Natural killer cell treated with Interleukin-12 subunit alpha and Interleukin-12 subunit beta and Interleukin-15 and Interleukin-18, amount 100 ng/mL, for 72 hours (primary cell): ENCODE results near the gene ZNF134. TPM values are rescaled to one million over a fixed set of nuclear protein-coding genes. Genes with fewer than 3 reads are reported as not detected.
A peak's percentile ranks its signal among the peaks of the same experiment; 100 is the strongest.

Source experiments
- ATAC-seq, 2 donors: fragments of 150-1000 bp; cut with Tn5 transposase in 1 of 2; sonication (Bioruptor Pico), chemical (Tn5 transposase) in 1 of 2; 2 replicates each; pipeline ENCODE4 v1.10.0; 2021
- DNase-seq: peaks from one replicate; pipeline ENCODE4 v3.0.0; 2022; ENCODE audit warnings: low spot score
- H3K27ac Mint-ChIP-seq, 2 donors: 1 replicate in 1 of 2; 2 replicates in 1 of 2; pipeline ENCODE4 v1.8.0; 2022; ENCODE audit warnings: mixed read lengths in 2 of 2, mild to moderate bottlenecking in 1 of 2, moderate library complexity in 1 of 2
- H3K27me3 Mint-ChIP-seq, 2 donors: 1 replicate in 1 of 2; 2 replicates in 1 of 2; pipeline ENCODE4 v1.8.0; 2022; ENCODE audit warnings: mixed read lengths in 2 of 2
- H3K36me3 Mint-ChIP-seq: one replicate; pipeline ENCODE4 v1.8.0; 2022; ENCODE audit warnings: mixed read lengths
- H3K4me1 Mint-ChIP-seq, 2 donors: 1 replicate in 1 of 2; 2 replicates in 1 of 2; pipeline ENCODE4 v1.8.0; 2022; ENCODE audit warnings: low read depth in 2 of 2, mixed read lengths in 2 of 2, mild to moderate bottlenecking in 1 of 2
- H3K4me3 Mint-ChIP-seq: one replicate; pipeline ENCODE4 v1.8.0; 2022; ENCODE audit warnings: mixed read lengths
- H3K9me3 Mint-ChIP-seq: 2 replicates; pipeline ENCODE4 v1.8.0; 2022; ENCODE audit warnings: mixed read lengths
- total RNA-seq, 2 donors: library from RNA; stranded (reverse); gene quantifications; one replicate each; pipeline ENCODE4 v1.2.3, GENCODE V29; 2022

Gene ZNF134
- total RNA-seq, 2 donors from 2014 or later = 11.3 to 11.6 TPM

- ATAC-seq (no peak), DNase-seq (no peak)
- Mint-ChIP-seq H3K4me3 (no peak overlapping the region), H3K4me1 (peaks cover 16 to 17% of the 10 kb centered on the region in 2 donors), H3K36me3 (peaks cover 48% of the 10 kb centered on the region), H3K27me3 (no peaks in the 10 kb centered on the region), H3K9me3 (peaks cover 18% of the 10 kb centered on the region), H3K27ac (no peak overlapping the region)
Measured at GRCh38 chr19:57611113-57611512, 2.9 kb upstream of the ZNF134 start.

GRCh38 chr19:57615346-57615745 lies 1.3 kb downstream of the ZNF134 start:
- Mint-ChIP-seq H3K36me3 (peaks cover 70% of the 10 kb centered on the region), H3K9me3 (peaks cover 47% of the 10 kb centered on the region), H3K4me3 (peak overlapping the region; percentile 96), H3K27me3 (no peaks in the 10 kb centered on the region), H3K27ac (peak overlapping the region in 1 of 2 donors; percentile 45), H3K4me1 (peaks cover 33 to 39% of the 10 kb centered on the region in 2 donors)
- ATAC-seq (no peak), DNase-seq (no peak)

- Mint-ChIP-seq H3K27ac (no peak overlapping the region), H3K4me3 (no peak overlapping the region), H3K36me3 (peaks cover 80% of the 10 kb centered on the region), H3K27me3 (no peaks in the 10 kb centered on the region), H3K4me1 (peaks cover 19 to 23% of the 10 kb centered on the region in 2 donors), H3K9me3 (peaks cover 44% of the 10 kb centered on the region)
- DNase-seq (no peak), ATAC-seq (no peak)
Measured at GRCh38 chr19:57620673-57621348, 6.8 kb downstream of the ZNF134 start.

- Mint-ChIP-seq H3K27ac (no peak overlapping the region), H3K4me1 (peaks cover 4 to 10% of the 10 kb centered on the region in 2 donors), H3K9me3 (peaks cover 29% of the 10 kb centered on the region), H3K4me3 (no peak overlapping the region), H3K27me3 (no peaks in the 10 kb centered on the region), H3K36me3 (peaks cover 57% of the 10 kb centered on the region)
- no peak for ATAC-seq
- no peak for DNase-seq
Measured at GRCh38 chr19:57623091-57623490, 9.0 kb downstream of the ZNF134 start.

DNA sequence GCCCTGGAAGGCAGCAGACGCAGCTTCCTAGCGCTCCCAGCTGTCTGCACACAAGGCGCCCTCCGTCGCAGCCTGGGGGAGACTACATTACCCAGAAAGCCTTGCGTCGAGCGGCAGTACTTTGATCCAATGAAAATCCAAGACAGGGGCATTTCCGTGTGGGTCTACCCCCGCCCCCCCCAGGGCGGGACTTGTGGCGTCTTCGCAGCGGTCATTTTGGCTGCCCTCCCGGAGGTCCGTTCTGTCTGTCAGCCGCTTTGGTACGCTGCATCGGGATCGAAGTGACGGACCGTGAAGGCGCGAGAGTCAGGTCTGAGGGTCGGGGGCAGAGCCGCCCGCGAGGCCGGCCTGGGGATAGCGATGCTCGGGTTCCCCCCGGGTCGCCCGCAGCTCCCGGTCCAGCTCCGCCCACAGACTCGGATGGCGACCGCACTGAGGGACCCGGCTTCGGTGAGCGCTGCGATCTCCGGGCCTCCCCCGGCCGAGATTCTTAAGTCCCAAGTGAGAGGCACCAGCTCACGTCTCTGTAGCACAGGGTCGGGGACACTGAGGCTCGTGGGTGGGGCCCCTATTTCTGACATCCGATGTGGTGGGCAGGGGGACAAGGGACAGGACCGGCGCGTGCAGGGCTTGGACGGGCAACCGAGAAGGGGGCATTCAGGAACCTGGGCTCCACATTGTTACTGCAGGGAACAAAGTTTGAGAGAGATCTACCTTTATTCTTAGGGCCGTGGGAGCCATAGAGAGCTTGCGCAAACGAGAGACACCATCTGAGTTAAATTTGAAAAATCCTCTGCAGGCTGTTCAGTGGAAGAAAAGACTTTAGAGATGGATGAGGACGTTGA lies 19.2 kb downstream of the ZNF134 start, which contains the start of gene ZNF211:
TSS of gene ZNF211 (plus strand) at position 182 of the 845 bp plus-strand sequence. CDS start at position 361, 179 bp downstream.
- H3K9me3 Mint-ChIP-seq = peaks cover 21% of the 10 kb centered on the region
- peak; percentile 93 for DNase-seq
- peaks cover 46% of the 10 kb centered on the region for H3K36me3 Mint-ChIP-seq
- peak within 1 kb of the TSS; percentile 53 to 76 for H3K27ac Mint-ChIP-seq
- peaks cover 19 to 28% of the 10 kb centered on the region in 2 donors for H3K4me1 Mint-ChIP-seq
- no peaks in the 10 kb centered on the region for H3K27me3 Mint-ChIP-seq
- peak within 1 kb of the TSS; percentile 90 for H3K4me3 Mint-ChIP-seq
- ATAC-seq = peak; percentile 100

GRCh38 chr19:57633832-57634131 lies 19.7 kb downstream of the ZNF134 start:
- no peaks in the 10 kb centered on the region for H3K27me3 Mint-ChIP-seq
- peaks cover 52% of the 10 kb centered on the region for H3K36me3 Mint-ChIP-seq
- H3K9me3 Mint-ChIP-seq = peaks cover 22% of the 10 kb centered on the region
- H3K4me3 Mint-ChIP-seq = peak overlapping the region; percentile 90
- ATAC-seq = no peak
- DNase-seq = no peak
- peaks cover 19 to 28% of the 10 kb centered on the region in 2 donors for H3K4me1 Mint-ChIP-seq
- H3K27ac Mint-ChIP-seq = peak overlapping the region in 1 of 2 donors; percentile 76

DNA sequence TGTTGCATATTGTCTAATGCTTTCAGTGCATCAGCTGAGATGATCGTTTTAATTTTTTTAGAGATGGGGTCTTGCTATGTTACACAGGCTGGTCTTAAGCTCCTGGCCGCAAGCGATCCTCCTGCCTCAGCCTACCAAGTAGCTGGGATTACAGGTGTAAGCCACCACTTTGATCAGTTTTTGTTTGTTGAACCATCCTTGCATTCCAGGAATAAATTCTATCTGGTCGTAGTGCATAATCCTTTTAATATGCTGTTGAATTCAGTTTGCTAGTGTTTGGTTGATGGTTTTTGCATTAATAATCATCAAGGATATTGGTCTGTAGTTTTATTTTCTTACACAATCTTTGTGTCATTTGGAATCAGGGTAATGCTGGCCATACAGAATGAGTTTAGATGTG lies 23.3 kb downstream of the ZNF134 start:
- no peak for ATAC-seq
- no peak for DNase-seq
- no peak overlapping the region for H3K27ac Mint-ChIP-seq
- peaks cover 80% of the 10 kb centered on the region for H3K36me3 Mint-ChIP-seq
- no peak overlapping the region for H3K4me3 Mint-ChIP-seq
- no peaks in the 10 kb centered on the region for H3K27me3 Mint-ChIP-seq
- peaks cover 32% of the 10 kb centered on the region for H3K9me3 Mint-ChIP-seq
- H3K4me1 Mint-ChIP-seq = peaks cover 19 to 28% of the 10 kb centered on the region in 2 donors

DNA sequence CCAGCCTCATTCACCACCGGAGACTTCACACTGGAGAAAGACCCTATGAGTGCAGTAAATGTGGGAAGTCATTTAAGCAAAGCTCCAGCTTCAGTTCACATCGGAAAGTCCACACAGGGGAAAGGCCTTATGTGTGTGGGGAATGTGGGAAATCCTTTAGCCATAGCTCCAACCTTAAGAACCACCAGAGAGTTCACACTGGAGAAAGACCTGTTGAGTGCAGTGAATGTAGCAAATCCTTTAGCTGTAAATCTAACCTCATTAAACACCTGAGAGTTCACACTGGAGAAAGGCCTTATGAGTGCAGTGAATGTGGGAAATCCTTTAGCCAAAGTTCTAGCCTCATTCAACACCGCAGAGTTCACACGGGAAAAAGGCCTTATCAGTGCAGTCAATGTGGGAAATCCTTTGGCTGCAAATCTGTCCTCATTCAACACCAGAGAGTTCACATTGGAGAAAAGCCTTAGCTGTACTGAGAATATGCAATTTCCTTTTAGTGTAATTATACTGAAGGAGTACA lies 27.7 kb downstream of the ZNF134 start:
- H3K9me3 Mint-ChIP-seq = peaks cover 29% of the 10 kb centered on the region
- no peak overlapping the region for H3K27ac Mint-ChIP-seq
- no peak overlapping the region for H3K4me3 Mint-ChIP-seq
- ATAC-seq (no peak), DNase-seq (no peak)
- no peaks in the 10 kb centered on the region for H3K27me3 Mint-ChIP-seq
- no peaks in the 10 kb centered on the region for H3K4me1 Mint-ChIP-seq
- H3K36me3 Mint-ChIP-seq = peaks cover 74% of the 10 kb centered on the region

- Mint-ChIP-seq H3K4me1 (no peaks in the 10 kb centered on the region), H3K9me3 (peaks cover 24% of the 10 kb centered on the region), H3K36me3 (peaks cover 74% of the 10 kb centered on the region), H3K4me3 (no peak overlapping the region), H3K27ac (no peak overlapping the region), H3K27me3 (no peaks in the 10 kb centered on the region)
- ATAC-seq (no peak), DNase-seq (no peak)
Measured at GRCh38 chr19:57642396-57643046, 28.5 kb downstream of the ZNF134 start.

- peaks cover 24% of the 10 kb centered on the region for H3K9me3 Mint-ChIP-seq
- no peak overlapping the region for H3K4me3 Mint-ChIP-seq
- DNase-seq = no peak
- no peak overlapping the region for H3K27ac Mint-ChIP-seq
- no peak for ATAC-seq
- no peaks in the 10 kb centered on the region for H3K4me1 Mint-ChIP-seq
- H3K36me3 Mint-ChIP-seq = peaks cover 72% of the 10 kb centered on the region
- H3K27me3 Mint-ChIP-seq = no peaks in the 10 kb centered on the region
Measured at GRCh38 chr19:57643734-57644133, 29.7 kb downstream of the ZNF134 start.

DNA sequence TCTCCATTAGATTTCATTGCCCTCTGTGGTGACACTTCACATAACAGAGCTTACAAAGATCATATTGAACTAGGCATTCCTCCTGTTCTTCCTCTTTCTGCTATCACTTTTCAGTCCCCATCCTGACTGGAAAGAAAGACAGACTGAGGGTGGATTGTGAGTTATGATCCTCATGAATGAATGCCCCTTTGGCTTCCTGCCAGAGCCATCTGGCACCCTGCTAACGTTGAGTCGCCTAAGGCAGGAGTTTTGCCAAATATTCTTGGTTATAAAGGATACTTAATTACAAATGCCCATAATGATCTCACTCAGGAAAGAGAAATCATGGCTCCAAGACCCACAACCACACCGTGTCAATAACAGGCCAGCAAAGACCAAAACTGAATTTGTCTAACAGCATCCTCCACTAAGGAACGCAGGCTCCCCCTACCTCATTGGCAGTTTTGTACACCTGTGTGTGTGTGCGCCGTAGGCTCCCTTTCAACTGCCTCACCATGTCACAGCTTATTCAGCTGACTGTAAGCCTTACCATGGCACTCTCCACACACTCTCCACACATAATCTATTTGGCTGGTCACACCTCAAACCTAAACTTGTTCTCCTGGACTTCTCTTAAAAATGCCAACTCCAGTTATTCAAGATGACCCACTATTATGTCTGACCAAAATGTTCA lies 34.4 kb downstream of the ZNF134 start:
- H3K9me3 Mint-ChIP-seq = peaks cover 28% of the 10 kb centered on the region
- peaks cover 7 to 11% of the 10 kb centered on the region in 2 donors for H3K4me1 Mint-ChIP-seq
- no peak for DNase-seq
- ATAC-seq = no peak
- no peak overlapping the region for H3K4me3 Mint-ChIP-seq
- H3K27ac Mint-ChIP-seq = no peak overlapping the region
- H3K36me3 Mint-ChIP-seq = peaks cover 40% of the 10 kb centered on the region
- H3K27me3 Mint-ChIP-seq = peaks cover 10 to 11% of the 10 kb centered on the region in 2 donors

DNA sequence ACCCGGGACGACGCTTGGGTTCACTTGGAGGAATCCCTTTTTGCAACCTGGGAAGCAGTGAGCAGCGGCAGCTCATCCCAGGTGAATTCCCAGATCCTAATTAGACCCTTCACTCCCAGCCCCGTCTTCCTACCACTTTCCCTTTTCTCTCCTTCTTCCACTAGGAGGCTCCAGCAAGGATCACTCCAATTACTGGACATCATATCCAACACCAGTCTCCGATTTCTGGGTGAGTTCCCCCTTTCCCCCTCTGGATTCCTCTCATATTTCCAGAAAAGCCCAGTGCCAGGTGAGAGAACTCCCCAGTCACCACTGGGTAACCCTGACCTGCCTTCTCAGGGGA lies 37.6 kb downstream of the ZNF134 start:
- ATAC-seq (no peak), DNase-seq (no peak)
- H3K4me3 Mint-ChIP-seq = peak overlapping the region; percentile 23
- H3K9me3 Mint-ChIP-seq = peaks cover 45% of the 10 kb centered on the region
- H3K36me3 Mint-ChIP-seq = peaks cover 55% of the 10 kb centered on the region
- peaks cover 7 to 11% of the 10 kb centered on the region in 2 donors for H3K4me1 Mint-ChIP-seq
- H3K27ac Mint-ChIP-seq = peak overlapping the region in 1 of 2 donors; percentile 70
- H3K27me3 Mint-ChIP-seq = peaks cover 20 to 31% of the 10 kb centered on the region in 2 donors

DNA sequence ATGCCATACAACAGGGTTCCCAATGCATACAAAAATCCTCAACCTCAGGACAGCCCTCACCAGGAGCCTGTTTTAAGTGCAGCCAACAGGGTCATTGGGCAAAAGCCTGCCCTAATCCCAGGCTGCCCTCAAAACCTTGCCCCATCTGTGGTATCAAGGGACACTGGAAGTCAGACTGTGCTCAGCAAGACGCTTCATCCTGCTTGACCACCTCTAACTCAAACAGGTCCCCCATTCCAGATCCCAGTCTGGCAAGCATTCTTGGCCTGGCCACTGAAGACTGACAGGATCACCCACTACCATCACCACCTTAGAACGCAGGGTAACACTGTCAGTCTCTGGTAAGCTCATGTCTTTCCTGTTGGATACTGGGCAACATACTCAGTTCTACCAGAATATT lies 39.6 kb downstream of the ZNF134 start:
- Mint-ChIP-seq H3K27me3 (peaks cover 21 to 31% of the 10 kb centered on the region in 2 donors), H3K36me3 (peaks cover 39% of the 10 kb centered on the region), H3K4me1 (peaks cover 7 to 11% of the 10 kb centered on the region in 2 donors), H3K4me3 (no peak overlapping the region), H3K9me3 (peaks cover 41% of the 10 kb centered on the region), H3K27ac (no peak overlapping the region)
- ATAC-seq (no peak), DNase-seq (no peak)
